GM23338 (cell line): ENCODE results near the gene CRYL1. TPM values are rescaled to one million over a fixed set of nuclear protein-coding genes. Genes with fewer than 3 reads are reported as not detected.
A peak's percentile ranks its signal among the peaks of the same experiment; 100 is the strongest.

Experiments
- ATAC-seq: fragments of 200-7000 bp; cut with Tn5 transposase; 3 replicates; pipeline ENCODE4 v1.9.1; 2020
- DNase-seq: peaks from one replicate; pipeline ENCODE4 v3.0.0-alpha.2; 2015; ENCODE audit warnings: low spot score
- H2AFZ ChIP-seq: fragments of 200-600 bp; sonication (generic); 2 replicates; pipeline ENCODE4 v1.8.0; 2016; ENCODE audit warnings: antibody characterized with exemption, mild to moderate bottlenecking, moderate library complexity
- H3F3A ChIP-seq: fragments of 200-600 bp; sonication (generic); replicated peaks from 2 replicates; pipeline ENCODE4 v1.8.0; 2017; ENCODE audit warnings: antibody characterized with exemption, mixed run types, low read depth
- H3K27ac ChIP-seq: fragments of 200-600 bp; sonication (generic); 2 replicates; pipeline ENCODE4 v1.6.1; 2016; ENCODE audit warnings: low read depth
- H3K27me3 ChIP-seq: fragments of 200-600 bp; sonication (generic); 2 replicates; pipeline ENCODE4 v1.8.0; 2016; ENCODE audit warnings: mild to moderate bottlenecking, mixed run types, moderate library complexity; ENCODE audit not compliant: insufficient read depth
- H3K36me3 ChIP-seq: fragments of 200-600 bp; sonication (generic); 2 replicates; pipeline ENCODE4 v1.8.0; 2016; ENCODE audit warnings: mild to moderate bottlenecking; ENCODE audit not compliant: insufficient read depth
- H3K4me1 ChIP-seq: fragments of 200-600 bp; sonication (generic); 2 replicates; pipeline ENCODE4 v1.8.0; 2016; ENCODE audit warnings: mild to moderate bottlenecking, moderate library complexity; ENCODE audit not compliant: insufficient read depth
- H3K4me2 ChIP-seq: fragments of 200-600 bp; sonication (generic); 2 replicates; pipeline ENCODE4 v1.7.1; 2017; ENCODE audit warnings: mixed run types
- H3K4me3 ChIP-seq: fragments of 200-600 bp; sonication (generic); 2 replicates; pipeline ENCODE4 v1.6.1; 2016; ENCODE audit warnings: mixed run types
- H3K79me2 ChIP-seq: fragments of 200-600 bp; sonication (generic); replicated peaks from 2 replicates; pipeline ENCODE4 v1.8.0; 2017; ENCODE audit warnings: mild to moderate bottlenecking; ENCODE audit not compliant: insufficient read depth
- H3K9me2 ChIP-seq: fragments of 200-600 bp; sonication (generic); 2 replicates; pipeline ENCODE4 v1.8.0; 2017; ENCODE audit not compliant: insufficient read depth
- H4K20me1 ChIP-seq: fragments of 200-600 bp; sonication (generic); replicated peaks from 2 replicates; pipeline ENCODE4 v1.8.0; 2017; ENCODE audit warnings: mild to moderate bottlenecking; ENCODE audit not compliant: insufficient read depth
- H3K27ac Mint-ChIP-seq: 2 replicates; pipeline ENCODE4 v1.8.0; 2020; ENCODE audit warnings: inconsistent platforms, mild to moderate bottlenecking, moderate library complexity, mixed read lengths
- H3K27me3 Mint-ChIP-seq: 3 replicates; pipeline ENCODE4 v1.8.0; 2022; ENCODE audit warnings: low read depth, mild to moderate bottlenecking, moderate library complexity, mixed read lengths, inconsistent platforms; ENCODE audit not compliant: insufficient read depth, poor library complexity
- H3K36me3 Mint-ChIP-seq: 3 replicates; pipeline ENCODE4 v1.8.0; 2021; ENCODE audit warnings: low read depth, mild to moderate bottlenecking, inconsistent platforms, moderate library complexity, mixed read lengths
- H3K4me1 Mint-ChIP-seq: 3 replicates; pipeline ENCODE4 v1.8.0; 2020; ENCODE audit warnings: mild to moderate bottlenecking, inconsistent platforms, mixed read lengths
- H3K4me3 Mint-ChIP-seq: 3 replicates; pipeline ENCODE4 v1.8.0; 2021; ENCODE audit warnings: moderate library complexity, mild to moderate bottlenecking, inconsistent platforms, mixed read lengths
- H3K9me3 Mint-ChIP-seq: 3 replicates; pipeline ENCODE4 v1.8.0; 2020; ENCODE audit warnings: moderate library complexity, mild to moderate bottlenecking, inconsistent platforms, mixed read lengths
- CREB1 ChIP-seq: fragments of 250-450 bp; sonication (Bioruptor Pico); IDR thresholded peaks from 2 replicates; pipeline ENCODE4 v1.5.0; 2020; ENCODE audit warnings: low read depth, mild to moderate bottlenecking, moderate library complexity
- ETS1 ChIP-seq: IDR thresholded peaks from 2 replicates; pipeline ENCODE4 v1.6.1; 2016; ENCODE audit warnings: antibody characterized with exemption
- EZH2 ChIP-seq: fragments of 200-600 bp; sonication (generic); IDR thresholded peaks from one replicate; pipeline ENCODE4 v1.8.0; 2017; ENCODE audit warnings: antibody characterized with exemption, mild to moderate bottlenecking, low read depth; ENCODE audit not compliant: unreplicated experiment
- EZH2phosphoT487 ChIP-seq: fragments of 200-600 bp; sonication (generic); IDR thresholded peaks from one replicate; pipeline ENCODE4 v1.8.1; 2018; ENCODE audit warnings: antibody characterized with exemption; ENCODE audit not compliant: unreplicated experiment
- JUNB ChIP-seq: IDR thresholded peaks from one replicate; pipeline ENCODE4 v1.6.1; 2016; ENCODE audit warnings: antibody characterized with exemption; ENCODE audit not compliant: unreplicated experiment
- NANOG ChIP-seq: IDR thresholded peaks from 2 replicates; pipeline ENCODE4 v1.6.1; 2016; ENCODE audit warnings: antibody characterized with exemption, borderline replicate concordance
- POLR2AphosphoS5 ChIP-seq: IDR thresholded peaks from 2 replicates; pipeline ENCODE4 v1.6.1; 2016; ENCODE audit warnings: antibody characterized with exemption, low read depth
- REST ChIP-seq: IDR thresholded peaks from one replicate; pipeline ENCODE4 v1.6.1; 2018; ENCODE audit warnings: antibody characterized with exemption; ENCODE audit not compliant: unreplicated experiment
- STAT1 ChIP-seq: IDR thresholded peaks from one replicate; pipeline ENCODE4 v1.6.1; 2016; ENCODE audit warnings: antibody characterized with exemption; ENCODE audit not compliant: unreplicated experiment
- ZNF114 ChIP-seq: fragments of 250-450 bp; sonication (Bioruptor Pico); IDR thresholded peaks from 2 replicates; pipeline ENCODE4 v1.5.0; 2020; ENCODE audit warnings: mild to moderate bottlenecking, moderate library complexity
- ZNF331 ChIP-seq: fragments of 250-450 bp; sonication (Bioruptor Pico); IDR thresholded peaks from 2 replicates; pipeline ENCODE4 v1.5.0; 2020; ENCODE audit warnings: low read depth, mild to moderate bottlenecking, moderate library complexity
- long read RNA-seq: library from polyadenylated mRNA; unstranded; transcript quantifications from one replicate; pipeline ENCODE4 v2.0.0, GENCODE V29; 2020; ENCODE audit not compliant: unreplicated experiment
- polyA plus RNA-seq: library from polyadenylated mRNA; unstranded; fragments of >200 nt; fragmentation: Nextera tagmentation; extraction: Ambion mirVana; gene quantifications from 2 replicates; pipeline ENCODE4 v1.2.1, GENCODE V29; 2016
- total RNA-seq: library from RNA; depleted of rRNA; stranded (reverse); fragments of >200 nt; shearing (Covaris generic); gene quantifications from 2 replicates; pipeline ENCODE4 v1.2.3, GENCODE V29; 2014; rRNA removed

CRYL1 gene, protein sequence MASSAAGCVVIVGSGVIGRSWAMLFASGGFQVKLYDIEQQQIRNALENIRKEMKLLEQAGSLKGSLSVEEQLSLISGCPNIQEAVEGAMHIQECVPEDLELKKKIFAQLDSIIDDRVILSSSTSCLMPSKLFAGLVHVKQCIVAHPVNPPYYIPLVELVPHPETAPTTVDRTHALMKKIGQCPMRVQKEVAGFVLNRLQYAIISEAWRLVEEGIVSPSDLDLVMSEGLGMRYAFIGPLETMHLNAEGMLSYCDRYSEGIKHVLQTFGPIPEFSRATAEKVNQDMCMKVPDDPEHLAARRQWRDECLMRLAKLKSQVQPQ
- total RNA-seq (2.6 and 5.0 TPM in 2 replicates), polyA plus RNA-seq (2.2 and 3.1 TPM in 2 replicates)
- long read RNA-seq, transcript CRYL1-201 (8 exons, 1,485 nt), result major isoform, 10 of 11 reads
- long read RNA-seq, partial matches to known transcripts, result 0 of 11 reads
- long read RNA-seq, other reads (novel, unspliced or antisense), result 1 of 11 reads

GRCh38 chr13:20525601-20526544, at the start of gene CRYL1:
CRYL1 (minus strand) TSS chr13:20525857; CDS start chr13:20525794, 63 bp downstream.
- no peaks in the 10 kb centered on the region for H3K79me2 ChIP-seq
- H3K4me2 ChIP-seq, result peak within 1 kb of the TSS; percentile 92
- peaks cover 40% of the 10 kb centered on the region for H3K27me3 ChIP-seq
- peak within 1 kb of the TSS; percentile 77 for H3K4me3 ChIP-seq
- peaks cover 4% of the 10 kb centered on the region; the same call in 2 of the 3 replicates for H3K9me3 Mint-ChIP-seq
- H3K4me1 Mint-ChIP-seq, result peaks cover 24% of the 10 kb centered on the region
- H3F3A ChIP-seq, result no peaks in the 10 kb centered on the region
- H3K4me1 ChIP-seq, result peaks cover 33% of the 10 kb centered on the region
- DNase-seq (peak; percentile 60), ATAC-seq (peak; percentile 85)
- peaks cover 26% of the 10 kb centered on the region for H3K27me3 Mint-ChIP-seq
- peak within 1 kb of the TSS; percentile 100 for H2AFZ ChIP-seq
- no peak within 1 kb of the TSS for H3K27ac ChIP-seq
- H3K36me3 ChIP-seq, result no peaks in the 10 kb centered on the region
- no peaks in the 10 kb centered on the region for H3K9me2 ChIP-seq
- H3K4me3 Mint-ChIP-seq, result peak within 1 kb of the TSS; percentile 78
- H3K27ac Mint-ChIP-seq, result no peak within 1 kb of the TSS
- no peaks in the 10 kb centered on the region for H4K20me1 ChIP-seq
- TF ChIP-seq ETS1 (no peak), ZNF331 (CRISPR knock-in tag) (no peak), STAT1 (no peak), EZH2phosphoT487 (no peak), NANOG (no peak), POLR2AphosphoS5 (peak; percentile 41; the same call in 1 of the 2 replicates), JUNB (no peak), EZH2 (peak; percentile 48), CREB1 (CRISPR knock-in tag) (no peak), ZNF114 (no peak), REST (no peak)
- peaks cover 6% of the 10 kb centered on the region; the same call in 2 of the 3 replicates for H3K36me3 Mint-ChIP-seq
